HepG2 (cell line): ENCODE data around the gene KRT12. TPM values are rescaled to one million over a fixed set of nuclear protein-coding genes. Genes with fewer than 3 reads are reported as not detected.

ENCODE experiments used
- AHR ChIP-seq: IDR thresholded peaks from 2 replicates; pipeline ENCODE4 v1.6.1; 2018; ENCODE audit warnings: missing genetic modification reagents, missing compliant biosample characterization
- CENPBD1 ChIP-seq: sonication (generic); formaldehyde crosslinking; IDR thresholded peaks from 2 replicates; pipeline ENCODE4 v1.8.0; 2022; ENCODE audit warnings: missing genetic modification reagents, low read depth, mild to moderate bottlenecking, borderline replicate concordance
- FOXK1 ChIP-seq: sonication (generic); formaldehyde crosslinking; IDR thresholded peaks from 2 replicates; pipeline ENCODE4 v1.4.0; 2020; ENCODE audit warnings: low read depth, missing genetic modification reagents, borderline replicate concordance
- GTF2F1 ChIP-seq: fragments of 150-350 bp; IDR thresholded peaks from 2 replicates; pipeline ENCODE4 v1.6.1; 2014; ENCODE audit warnings: low read length
- IRF1 ChIP-seq: sonication (generic); formaldehyde crosslinking; IDR thresholded peaks from 2 replicates; pipeline ENCODE4 v1.4.0; 2020; ENCODE audit warnings: low read depth, mild to moderate bottlenecking, missing genetic modification reagents
- LCORL ChIP-seq, 2 experiments: fragments of 450-650 bp in 1 of 2; sonication (generic) in 1 of 2; formaldehyde crosslinking in 1 of 2; IDR thresholded peaks; 2 replicates each; pipeline versions ENCODE4 v1.5.0 to v1.6.1; 2017 to 2020; ENCODE audit warnings: antibody characterized with exemption in 1 of 2, missing genetic modification reagents in 1 of 2
- MAZ ChIP-seq, 2 experiments: sonication (generic) in 1 of 2; formaldehyde crosslinking in 1 of 2; IDR thresholded peaks; 2 replicates each; pipeline versions ENCODE4 v1.5.0 to v1.6.1; 2012 to 2020; ENCODE audit warnings: low read depth in 2 of 2, mild to moderate bottlenecking in 2 of 2, borderline replicate concordance in 1 of 2, improper control_type of control experiment in 1 of 2, low read length in 1 of 2, missing genetic modification reagents in 1 of 2, moderate library complexity in 1 of 2
- MLLT10 ChIP-seq: sonication (generic); formaldehyde crosslinking; IDR thresholded peaks from 2 replicates; pipeline ENCODE4 v1.4.0; 2020; ENCODE audit warnings: missing genetic modification reagents
- NR1H2 ChIP-seq: sonication (generic); formaldehyde crosslinking; IDR thresholded peaks from 2 replicates; pipeline ENCODE4 v1.8.1; 2022; ENCODE audit warnings: low read depth, missing genetic modification reagents, borderline replicate concordance
- PAX8 ChIP-seq: sonication (generic); formaldehyde crosslinking; IDR thresholded peaks from 2 replicates; pipeline ENCODE4 v1.8.0; 2022; ENCODE audit warnings: mild to moderate bottlenecking, missing genetic modification reagents, borderline replicate concordance
- PCBP1 ChIP-seq: fragments of 200-400 bp; formaldehyde crosslinking; IDR thresholded peaks from 2 replicates; pipeline ENCODE4 v1.6.1; 2017; ENCODE audit warnings: mild to moderate bottlenecking, low read depth, low read length, borderline replicate concordance
- PRDM10 ChIP-seq: sonication (generic); formaldehyde crosslinking; IDR thresholded peaks from 2 replicates; pipeline ENCODE4 v1.4.0; 2020; ENCODE audit warnings: low read depth, missing genetic modification reagents
- PRPF4 ChIP-seq: fragments of 200-400 bp; formaldehyde crosslinking; IDR thresholded peaks from 2 replicates; pipeline ENCODE4 v1.6.1; 2016; ENCODE audit warnings: low read length, low read depth; ENCODE audit not compliant: poor library complexity, severe bottlenecking
- SALL2 ChIP-seq: sonication (generic); formaldehyde crosslinking; IDR thresholded peaks from 2 replicates; pipeline ENCODE4 v1.8.1; 2023; ENCODE audit warnings: mild to moderate bottlenecking, missing genetic modification reagents, inconsistent platforms
- SATB2 ChIP-seq: sonication (generic); formaldehyde crosslinking; IDR thresholded peaks from 2 replicates; pipeline ENCODE4 v1.5.0; 2020; ENCODE audit warnings: missing genetic modification reagents
- ZBTB38 ChIP-seq: sonication (generic); formaldehyde crosslinking; IDR thresholded peaks from 2 replicates; pipeline ENCODE4 v1.5.1; 2020; ENCODE audit warnings: mild to moderate bottlenecking, missing genetic modification reagents
- ZNF350 ChIP-seq: sonication (generic); formaldehyde crosslinking; IDR thresholded peaks from 2 replicates; pipeline ENCODE4 v1.4.0; 2020; ENCODE audit warnings: mild to moderate bottlenecking, low read depth, missing genetic modification reagents, borderline replicate concordance
- ZNF431 ChIP-seq: sonication (generic); formaldehyde crosslinking; IDR thresholded peaks from 2 replicates; pipeline ENCODE4 v1.9.0; 2022; ENCODE audit warnings: missing genetic modification reagents, low read depth, mild to moderate bottlenecking, borderline replicate concordance
- ZNF451 ChIP-seq: sonication (generic); formaldehyde crosslinking; IDR thresholded peaks from 2 replicates; pipeline ENCODE4 v1.5.0; 2020; ENCODE audit warnings: mild to moderate bottlenecking, missing genetic modification reagents
- ZNF589 ChIP-seq: sonication (generic); formaldehyde crosslinking; conservative IDR thresholded peaks from 2 replicates; pipeline ENCODE4 v1.8.0; 2022; ENCODE audit warnings: mild to moderate bottlenecking, moderate library complexity, missing genetic modification reagents
- ZNF674 ChIP-seq: sonication (generic); formaldehyde crosslinking; IDR thresholded peaks from 2 replicates; pipeline ENCODE4 v1.5.0; 2020; ENCODE audit warnings: low read depth, mild to moderate bottlenecking, missing genetic modification reagents
- polyA plus RNA-seq, 8 experiments: library from polyadenylated mRNA; depleted of rRNA in 3 of 8; stranded (reverse) in 7 of 8; unstranded in 1 of 8; fragments of >200 nt; fragmentation: Illumina TruSeq in 4 of 8; extraction: Trizol in 4 of 8; gene quantifications; 2 replicates each; pipeline versions ENCODE4 v1.2.1 to v1.2.3, GENCODE V29; 2011 to 2016; ENCODE audit warnings: low read depth in 4 of 8, missing spikeins in 1 of 8, mixed read lengths in 1 of 8; ENCODE audit not compliant: insufficient read depth in 1 of 8
- total RNA-seq, 5 experiments: library from RNA; depleted of rRNA; stranded (reverse); fragments of >200 nt; fragmentation: Illumina TruSeq; extraction: Trizol; gene quantifications; 2 replicates each; pipeline ENCODE4 v1.2.3, GENCODE V29; 2016; ENCODE audit warnings: low read depth in 1 of 5
- TF ChIP-seq, protein P1 (sequence below): sonication (generic); formaldehyde crosslinking; IDR thresholded peaks from 2 replicates; pipeline ENCODE4 v1.4.0; 2020; ENCODE audit warnings: missing genetic modification reagents

Gene KRT12
- total and polyA plus RNA-seq, 2 of the 13 experiments (the other 11 are each of a cell fraction or from before 2014, with no cell fraction given): 0.07 to 0.09 TPM

DNA sequence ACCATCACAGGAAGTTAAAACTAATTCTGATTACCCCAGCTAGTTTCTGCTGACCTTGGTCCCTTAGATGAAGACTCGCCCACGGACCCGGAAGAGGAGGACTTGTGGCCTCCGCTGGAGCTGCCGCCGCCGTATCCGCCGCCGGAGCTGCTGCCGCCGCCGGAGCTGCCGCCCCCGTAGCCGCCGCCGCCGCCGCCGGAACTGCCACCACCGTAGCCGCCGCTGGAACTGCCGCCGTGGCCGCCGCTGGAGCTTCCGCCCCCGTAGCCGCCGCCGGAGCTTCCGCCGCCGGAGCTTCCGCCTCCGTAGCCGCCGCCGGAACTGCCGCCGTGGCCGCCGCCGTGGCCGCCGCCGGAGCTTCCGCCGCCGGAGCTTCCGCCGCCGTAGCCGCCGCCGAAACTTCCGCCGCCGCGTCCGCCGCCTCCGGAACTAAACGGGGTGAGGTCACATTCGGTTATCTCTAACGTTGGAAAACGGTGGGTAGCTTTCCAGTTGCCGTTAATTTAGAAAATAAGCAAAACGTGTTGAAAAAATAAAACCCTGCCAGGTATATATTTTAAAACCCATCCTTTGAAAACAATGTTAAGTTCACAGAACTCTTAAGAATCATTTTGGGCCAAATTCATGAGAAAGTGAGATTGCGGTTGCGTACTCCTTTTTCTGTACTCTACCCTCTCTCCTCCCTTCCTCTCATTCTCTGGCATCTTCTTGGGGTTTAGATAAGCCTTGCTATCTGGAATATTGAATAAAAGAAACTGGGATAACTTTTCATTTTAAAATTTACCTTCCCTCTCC, 48.1 kb downstream of the KRT12 start (continued):
- TF ChIP-seq IRF1 (no peak), GTF2F1 (no peak), ZNF589 (CRISPR knock-in tag) (no peak), PRDM10 (CRISPR knock-in tag) (no peak), AHR (CRISPR knock-in tag) (no peak), MAZ (IDR thresholded peaks at IDR 0.05; ENCODE audit: borderline replicate concordance, low read depth, low read length) (no peak), MAZ (CRISPR knock-in tag; IDR thresholded peaks at IDR 0.05; ENCODE audit: low read depth) (peak; percentile 88), SATB2 (CRISPR knock-in tag) (no peak), MLLT10 (no peak), ZNF674 (CRISPR knock-in tag) (no peak), FOXK1 (CRISPR knock-in tag) (no peak), PRPF4 (no peak), ZNF431 (CRISPR knock-in tag) (peak; percentile 24; the same call in 1 of the 2 replicates), PAX8 (CRISPR knock-in tag) (peak; percentile 88; the same call in 1 of the 2 replicates), LCORL (IDR thresholded peaks at IDR 0.05) (no peak), LCORL (CRISPR knock-in tag; IDR thresholded peaks at IDR 0.05) (no peak), CENPBD1 (no peak; the same call in 1 of the 2 replicates), PCBP1 (no peak), SALL2 (CRISPR knock-in tag) (peak; percentile 82), NR1H2 (CRISPR knock-in tag) (no peak), ZNF451 (peak; percentile 75; the same call in 1 of the 2 replicates), ZBTB38 (CRISPR knock-in tag) (peak; percentile 37; the same call in 1 of the 2 replicates), ZNF350 (CRISPR knock-in tag) (no peak)
- TF ChIP-seq, protein P1, sequence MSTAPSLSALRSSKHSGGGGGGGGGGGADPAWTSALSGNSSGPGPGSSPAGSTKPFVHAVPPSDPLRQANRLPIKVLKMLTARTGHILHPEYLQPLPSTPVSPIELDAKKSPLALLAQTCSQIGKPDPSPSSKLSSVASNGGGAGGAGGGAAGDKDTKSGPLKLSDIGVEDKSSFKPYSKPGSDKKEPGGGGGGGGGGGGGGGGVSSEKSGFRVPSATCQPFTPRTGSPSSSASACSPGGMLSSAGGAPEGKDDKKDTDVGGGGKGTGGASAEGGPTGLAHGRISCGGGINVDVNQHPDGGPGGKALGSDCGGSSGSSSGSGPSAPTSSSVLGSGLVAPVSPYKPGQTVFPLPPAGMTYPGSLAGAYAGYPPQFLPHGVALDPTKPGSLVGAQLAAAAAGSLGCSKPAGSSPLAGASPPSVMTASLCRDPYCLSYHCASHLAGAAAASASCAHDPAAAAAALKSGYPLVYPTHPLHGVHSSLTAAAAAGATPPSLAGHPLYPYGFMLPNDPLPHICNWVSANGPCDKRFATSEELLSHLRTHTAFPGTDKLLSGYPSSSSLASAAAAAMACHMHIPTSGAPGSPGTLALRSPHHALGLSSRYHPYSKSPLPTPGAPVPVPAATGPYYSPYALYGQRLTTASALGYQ (CRISPR knock-in tag): no peak
